ENCODE data around the gene TM4SF4.

TM4SF4 gene

DNA sequence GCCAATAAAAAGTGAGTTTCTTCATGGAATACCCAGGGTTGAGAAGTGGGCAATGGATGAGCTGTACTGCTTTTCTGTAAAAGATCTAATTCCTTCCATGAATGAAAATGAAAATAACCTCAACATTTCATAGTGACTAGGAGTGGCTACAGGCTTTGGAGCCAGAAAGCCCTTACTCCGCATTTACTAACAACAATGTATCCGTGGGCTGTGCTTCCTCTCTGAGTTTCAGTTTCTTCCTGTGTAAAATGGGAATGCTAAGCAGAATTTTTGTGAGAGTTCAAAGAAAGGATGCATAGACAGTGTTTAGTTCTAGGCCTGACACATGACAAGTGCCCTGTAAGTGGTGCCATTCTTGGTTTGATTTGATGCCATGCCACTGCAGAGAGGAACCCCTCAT lies 49.6 kb upstream of the TM4SF4 start (continued):
- TF ChIP-seq ZNF670 (tag by site-specific recombination; IDR thresholded peaks at IDR 0.05; ENCODE audit: low read depth) = no peak
- TF ChIP-seq, protein P1, sequence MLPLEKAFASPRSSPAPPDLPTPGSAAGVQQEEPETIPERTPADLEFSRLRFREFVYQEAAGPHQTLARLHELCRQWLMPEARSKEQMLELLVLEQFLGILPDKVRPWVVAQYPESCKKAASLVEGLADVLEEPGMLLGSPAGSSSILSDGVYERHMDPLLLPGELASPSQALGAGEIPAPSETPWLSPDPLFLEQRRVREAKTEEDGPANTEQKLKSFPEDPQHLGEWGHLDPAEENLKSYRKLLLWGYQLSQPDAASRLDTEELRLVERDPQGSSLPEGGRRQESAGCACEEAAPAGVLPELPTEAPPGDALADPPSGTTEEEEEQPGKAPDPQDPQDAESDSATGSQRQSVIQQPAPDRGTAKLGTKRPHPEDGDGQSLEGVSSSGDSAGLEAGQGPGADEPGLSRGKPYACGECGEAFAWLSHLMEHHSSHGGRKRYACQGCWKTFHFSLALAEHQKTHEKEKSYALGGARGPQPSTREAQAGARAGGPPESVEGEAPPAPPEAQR (tag by site-specific recombination; IDR thresholded peaks at IDR 0.05) = no peak

DNA sequence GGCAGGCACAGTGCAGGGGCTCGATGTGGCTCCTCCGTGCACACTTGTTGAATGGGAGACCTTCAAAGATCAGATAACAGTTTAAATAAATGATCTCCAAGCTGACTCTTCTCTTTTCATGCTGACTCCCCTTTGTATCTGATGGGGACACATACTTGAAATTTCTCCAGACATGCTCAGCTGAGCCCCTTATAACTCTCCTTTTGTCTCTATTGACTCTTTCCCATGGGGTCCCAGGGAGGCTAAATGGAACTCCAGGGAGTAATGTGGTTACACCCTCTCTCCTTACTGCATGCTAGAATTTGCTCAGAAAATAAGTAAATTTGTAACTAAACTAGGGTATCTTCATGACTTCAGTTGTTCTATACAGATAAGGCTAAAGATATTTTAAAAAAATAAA lies 48.2 kb upstream of the TM4SF4 start:
- CTCF ChIA-PET = no interaction called here
- TF ChIP-seq WT1 (tag by site-specific recombination; IDR thresholded peaks at IDR 0.05) (no peak), ZNF292 (tag by site-specific recombination; IDR thresholded peaks at IDR 0.05; ENCODE audit: borderline replicate concordance, low read depth) (no peak), ZNF335 (tag by site-specific recombination; conservative IDR thresholded peaks at IDR 0.05) (no peak), ZNF670 (tag by site-specific recombination; IDR thresholded peaks at IDR 0.05; ENCODE audit: low read depth) (no peak), ZNF658 (tag by site-specific recombination; IDR thresholded peaks at IDR 0.05) (no peak), PRDM1 (tag by site-specific recombination; IDR thresholded peaks at IDR 0.05) (no peak), ZFHX2 (tag by site-specific recombination; conservative IDR thresholded peaks at IDR 0.05) (no peak), RBAK (tag by site-specific recombination; IDR thresholded peaks at IDR 0.05) (no peak), ZNF433 (tag by site-specific recombination; IDR thresholded peaks at IDR 0.05; ENCODE audit: low read depth) (no peak)
- TF ChIP-seq, protein P2, sequence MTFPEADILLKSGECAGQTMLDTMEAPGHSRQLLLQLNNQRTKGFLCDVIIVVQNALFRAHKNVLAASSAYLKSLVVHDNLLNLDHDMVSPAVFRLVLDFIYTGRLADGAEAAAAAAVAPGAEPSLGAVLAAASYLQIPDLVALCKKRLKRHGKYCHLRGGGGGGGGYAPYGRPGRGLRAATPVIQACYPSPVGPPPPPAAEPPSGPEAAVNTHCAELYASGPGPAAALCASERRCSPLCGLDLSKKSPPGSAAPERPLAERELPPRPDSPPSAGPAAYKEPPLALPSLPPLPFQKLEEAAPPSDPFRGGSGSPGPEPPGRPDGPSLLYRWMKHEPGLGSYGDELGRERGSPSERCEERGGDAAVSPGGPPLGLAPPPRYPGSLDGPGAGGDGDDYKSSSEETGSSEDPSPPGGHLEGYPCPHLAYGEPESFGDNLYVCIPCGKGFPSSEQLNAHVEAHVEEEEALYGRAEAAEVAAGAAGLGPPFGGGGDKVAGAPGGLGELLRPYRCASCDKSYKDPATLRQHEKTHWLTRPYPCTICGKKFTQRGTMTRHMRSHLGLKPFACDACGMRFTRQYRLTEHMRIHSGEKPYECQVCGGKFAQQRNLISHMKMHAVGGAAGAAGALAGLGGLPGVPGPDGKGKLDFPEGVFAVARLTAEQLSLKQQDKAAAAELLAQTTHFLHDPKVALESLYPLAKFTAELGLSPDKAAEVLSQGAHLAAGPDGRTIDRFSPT (tag by site-specific recombination; IDR thresholded peaks at IDR 0.05) = no peak
- TF ChIP-seq, protein P3, sequence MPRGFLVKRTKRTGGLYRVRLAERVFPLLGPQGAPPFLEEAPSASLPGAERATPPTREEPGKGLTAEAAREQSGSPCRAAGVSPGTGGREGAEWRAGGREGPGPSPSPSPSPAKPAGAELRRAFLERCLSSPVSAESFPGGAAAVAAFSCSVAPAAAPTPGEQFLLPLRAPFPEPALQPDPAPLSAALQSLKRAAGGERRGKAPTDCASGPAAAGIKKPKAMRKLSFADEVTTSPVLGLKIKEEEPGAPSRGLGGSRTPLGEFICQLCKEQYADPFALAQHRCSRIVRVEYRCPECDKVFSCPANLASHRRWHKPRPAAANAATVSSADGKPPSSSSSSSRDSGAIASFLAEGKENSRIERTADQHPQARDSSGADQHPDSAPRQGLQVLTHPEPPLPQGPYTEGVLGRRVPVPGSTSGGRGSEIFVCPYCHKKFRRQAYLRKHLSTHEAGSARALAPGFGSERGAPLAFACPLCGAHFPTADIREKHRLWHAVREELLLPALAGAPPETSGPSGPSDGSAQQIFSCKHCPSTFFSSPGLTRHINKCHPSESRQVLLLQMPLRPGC (tag by site-specific recombination; IDR thresholded peaks at IDR 0.05) = no peak
- Histone ChIP-seq H3K27ac (ENCODE audit: extremely low read depth, low read depth, low read length) (no peak overlapping the region), H3K4me1 (ENCODE audit: control insufficient read depth, insufficient read depth, low read length) (no peaks in the 10 kb centered on the region), H3K9me3 (ENCODE audit: control insufficient read depth, insufficient read depth, low read depth, low read length) (no peaks in the 10 kb centered on the region), H3K4me3 (ENCODE audit: low read depth, low read length) (no peak overlapping the region), H3K36me3 (ENCODE audit: control insufficient read depth in 2 of 2, insufficient read depth in 1 of 2, low read length in 2 of 2) (no peaks in the 10 kb centered on the region)
- POLR2A ChIA-PET = no interaction called here

DNA sequence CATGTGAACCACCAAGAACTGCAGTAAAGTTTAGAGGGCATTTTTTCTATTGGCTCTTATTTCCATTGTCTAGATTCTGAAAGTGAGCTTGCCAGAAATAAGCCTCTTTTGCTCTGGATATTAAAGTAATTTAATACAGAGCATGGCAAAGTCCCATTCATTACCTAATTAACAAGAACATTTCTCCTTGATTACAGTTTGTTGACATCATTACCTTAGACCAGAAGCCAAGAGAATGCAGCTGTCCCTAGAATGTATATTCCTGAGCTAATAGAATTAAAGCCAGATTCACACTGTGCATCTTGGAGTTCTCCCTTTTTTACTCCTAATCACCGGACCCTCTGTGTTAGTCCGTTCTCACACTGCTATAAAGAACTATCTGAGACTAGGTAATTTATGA lies 46.4 kb upstream of the TM4SF4 start:
- POLR2A ChIA-PET = no interaction called here
- H3K36me3 ChIP-seq (ENCODE audit: control insufficient read depth in 2 of 2, insufficient read depth in 1 of 2, low read length in 2 of 2) = no peaks in the 10 kb centered on the region
- no peaks in the 10 kb centered on the region for H3K9me3 ChIP-seq (ENCODE audit: control insufficient read depth, insufficient read depth, low read depth, low read length)
- CTCF ChIA-PET = no interaction called here
- no peaks in the 10 kb centered on the region for H3K4me1 ChIP-seq (ENCODE audit: control insufficient read depth, insufficient read depth, low read length)
- no peak overlapping the region for H3K27ac ChIP-seq (ENCODE audit: extremely low read depth, low read depth, low read length)
- H3K4me3 ChIP-seq (ENCODE audit: low read depth, low read length) = no peak overlapping the region
- no peak for TF ChIP-seq ZBTB20 (tag by site-specific recombination; IDR thresholded peaks at IDR 0.05)
- TF ChIP-seq ZNF175 (tag by site-specific recombination; IDR thresholded peaks at IDR 0.05) = no peak
- TF ChIP-seq ZSCAN23 (tag by site-specific recombination; IDR thresholded peaks at IDR 0.05) = no peak
- TF ChIP-seq, protein P4, sequence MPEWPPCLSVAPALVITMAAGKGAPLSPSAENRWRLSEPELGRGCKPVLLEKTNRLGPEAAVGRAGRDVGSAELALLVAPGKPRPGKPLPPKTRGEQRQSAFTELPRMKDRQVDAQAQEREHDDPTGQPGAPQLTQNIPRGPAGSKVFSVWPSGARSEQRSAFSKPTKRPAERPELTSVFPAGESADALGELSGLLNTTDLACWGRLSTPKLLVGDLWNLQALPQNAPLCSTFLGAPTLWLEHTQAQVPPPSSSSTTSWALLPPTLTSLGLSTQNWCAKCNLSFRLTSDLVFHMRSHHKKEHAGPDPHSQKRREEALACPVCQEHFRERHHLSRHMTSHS (tag by site-specific recombination; IDR thresholded peaks at IDR 0.05) = no peak
- TF ChIP-seq, protein P5, sequence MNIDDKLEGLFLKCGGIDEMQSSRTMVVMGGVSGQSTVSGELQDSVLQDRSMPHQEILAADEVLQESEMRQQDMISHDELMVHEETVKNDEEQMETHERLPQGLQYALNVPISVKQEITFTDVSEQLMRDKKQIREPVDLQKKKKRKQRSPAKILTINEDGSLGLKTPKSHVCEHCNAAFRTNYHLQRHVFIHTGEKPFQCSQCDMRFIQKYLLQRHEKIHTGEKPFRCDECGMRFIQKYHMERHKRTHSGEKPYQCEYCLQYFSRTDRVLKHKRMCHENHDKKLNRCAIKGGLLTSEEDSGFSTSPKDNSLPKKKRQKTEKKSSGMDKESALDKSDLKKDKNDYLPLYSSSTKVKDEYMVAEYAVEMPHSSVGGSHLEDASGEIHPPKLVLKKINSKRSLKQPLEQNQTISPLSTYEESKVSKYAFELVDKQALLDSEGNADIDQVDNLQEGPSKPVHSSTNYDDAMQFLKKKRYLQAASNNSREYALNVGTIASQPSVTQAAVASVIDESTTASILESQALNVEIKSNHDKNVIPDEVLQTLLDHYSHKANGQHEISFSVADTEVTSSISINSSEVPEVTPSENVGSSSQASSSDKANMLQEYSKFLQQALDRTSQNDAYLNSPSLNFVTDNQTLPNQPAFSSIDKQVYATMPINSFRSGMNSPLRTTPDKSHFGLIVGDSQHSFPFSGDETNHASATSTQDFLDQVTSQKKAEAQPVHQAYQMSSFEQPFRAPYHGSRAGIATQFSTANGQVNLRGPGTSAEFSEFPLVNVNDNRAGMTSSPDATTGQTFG (tag by site-specific recombination; IDR thresholded peaks at IDR 0.05; ENCODE audit: borderline replicate concordance) = no peak
- no peak for TF ChIP-seq ZEB2 (tag by site-specific recombination; IDR thresholded peaks at IDR 0.05)
- TF ChIP-seq ZNF501 (tag by site-specific recombination; IDR thresholded peaks at IDR 0.05) = no peak
- no peak for TF ChIP-seq ZNF2 (tag by site-specific recombination; IDR thresholded peaks at IDR 0.05)
- TF ChIP-seq ZSCAN16 (tag by site-specific recombination; IDR thresholded peaks at IDR 0.05) = no peak
- TF ChIP-seq ZNF202 (tag by site-specific recombination; IDR thresholded peaks at IDR 0.05; ENCODE audit: borderline replicate concordance) = no peak
- TF ChIP-seq ZNF785 (tag by site-specific recombination; IDR thresholded peaks at IDR 0.05) = no peak
- TF ChIP-seq, protein P6, sequence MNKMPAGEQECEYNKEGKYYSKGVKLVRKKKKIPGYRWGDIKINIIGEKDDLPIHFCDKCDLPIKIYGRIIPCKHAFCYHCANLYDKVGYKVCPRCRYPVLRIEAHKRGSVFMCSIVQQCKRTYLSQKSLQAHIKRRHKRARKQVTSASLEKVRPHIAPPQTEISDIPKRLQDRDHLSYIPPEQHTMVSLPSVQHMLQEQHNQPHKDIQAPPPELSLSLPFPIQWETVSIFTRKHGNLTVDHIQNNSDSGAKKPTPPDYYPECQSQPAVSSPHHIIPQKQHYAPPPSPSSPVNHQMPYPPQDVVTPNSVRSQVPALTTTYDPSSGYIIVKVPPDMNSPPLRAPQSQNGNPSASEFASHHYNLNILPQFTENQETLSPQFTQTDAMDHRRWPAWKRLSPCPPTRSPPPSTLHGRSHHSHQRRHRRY (tag by site-specific recombination; IDR thresholded peaks at IDR 0.05) = no peak
- TF ChIP-seq ZNF791 (tag by site-specific recombination; IDR thresholded peaks at IDR 0.05) = no peak
- no peak for TF ChIP-seq BCL11B (tag by site-specific recombination; IDR thresholded peaks at IDR 0.05; ENCODE audit: low read depth)
